PFSK-1 (cell line): Measurements from ENCODE around the gene COL23A1.

Experiments
- POLR2AphosphoS5 ChIP-seq: IDR thresholded peaks from 2 replicates; pipeline ENCODE4 v1.6.1; 2012; ENCODE audit warnings: low read depth, mild to moderate bottlenecking, control low read depth, low read length, moderate library complexity
- REST ChIP-seq, 2 experiments: IDR thresholded peaks; 2 replicates each; pipeline versions ENCODE4 v1.6.1 to v1.8.0; 2011 to 2012; ENCODE audit warnings: low read depth in 2 of 2, low read length in 2 of 2, control low read depth in 1 of 2, inconsistent platforms in 1 of 2, mild to moderate bottlenecking in 1 of 2, moderate library complexity in 1 of 2; ENCODE audit not compliant: insufficient read depth in 1 of 2
- SIN3A ChIP-seq: IDR thresholded peaks from 2 replicates; pipeline ENCODE4 v1.6.1; 2012; ENCODE audit warnings: mild to moderate bottlenecking, low read length, moderate library complexity, borderline replicate concordance; ENCODE audit not compliant: insufficient read depth
- TAF1 ChIP-seq: IDR thresholded peaks from 2 replicates; pipeline ENCODE4 v1.6.1; 2012; ENCODE audit warnings: low read length, control low read depth, borderline replicate concordance; ENCODE audit not compliant: insufficient read depth

- TF ChIP-seq SIN3A (no peak), TAF1 (no peak), REST (IDR thresholded peaks at IDR 0.05; ENCODE audit: insufficient read depth in 1 of 2, low read depth in 2 of 2, low read length in 2 of 2) (no peak), POLR2AphosphoS5 (no peak)
These were observed 207.4 kb downstream of the COL23A1 start for GRCh38 chr5:178382754-178383164.
